ENCODE measurements around the gene DLK1.

DLK1 gene

GRCh38 chr14:100780246-100780645 lies 53.6 kb downstream of the DLK1 start:
- no peak for FAIRE-seq

- no peak for FAIRE-seq
Measured at GRCh38 chr14:100780646-100781355, 54.1 kb downstream of the DLK1 start.

GRCh38 chr14:100781952-100782351 lies 55.3 kb downstream of the DLK1 start:
- no peak for FAIRE-seq

- no peak for FAIRE-seq
Measured at GRCh38 chr14:100782516-100783320, 56.0 kb downstream of the DLK1 start.

- FAIRE-seq, result no peak
Measured at GRCh38 chr14:100783630-100784370, 57.1 kb downstream of the DLK1 start.

- no peak for FAIRE-seq
Measured at GRCh38 chr14:100784523-100785337, 58.0 kb downstream of the DLK1 start.

GRCh38 chr14:100785338-100785615 lies 58.6 kb downstream of the DLK1 start:
- FAIRE-seq, result no peak

- FAIRE-seq, result no peak
Measured at GRCh38 chr14:100785626-100786025, 58.9 kb downstream of the DLK1 start.

GRCh38 chr14:100786131-100786530 lies 59.4 kb downstream of the DLK1 start:
- FAIRE-seq, result no peak

GRCh38 chr14:100786576-100787219 lies 60.0 kb downstream of the DLK1 start:
- FAIRE-seq, result no peak

- FAIRE-seq, result no peak
Measured at GRCh38 chr14:100787659-100788058, 61.0 kb downstream of the DLK1 start.
